GM12801 (cell line): ENCODE data around the gene MEIOSIN.

Source experiments
- CTCF ChIP-seq: IDR thresholded peaks from one replicate; pipeline ENCODE4 v1.5.1; 2011; ENCODE audit warnings: control low read depth; ENCODE audit not compliant: insufficient read length; ENCODE audit errors: extremely low read depth

The MEIOSIN gene

GRCh38 chr19:45782820-45783785 lies 49.9 kb downstream of the MEIOSIN start:
- TF ChIP-seq CTCF, result no peak

GRCh38 chr19:45784096-45784495 lies 50.9 kb downstream of the MEIOSIN start:
- TF ChIP-seq CTCF, result no peak

- TF ChIP-seq CTCF, result no peak
Measured at GRCh38 chr19:45785097-45785496, 51.9 kb downstream of the MEIOSIN start.

GRCh38 chr19:45785781-45786532 lies 52.7 kb downstream of the MEIOSIN start:
- no peak for TF ChIP-seq CTCF

GRCh38 chr19:45786533-45786894 lies 53.3 kb downstream of the MEIOSIN start:
- TF ChIP-seq CTCF, result no peak

GRCh38 chr19:45789035-45789786 lies 56.0 kb downstream of the MEIOSIN start:
- TF ChIP-seq CTCF, result no peak

- TF ChIP-seq CTCF, result no peak
Measured at GRCh38 chr19:45790942-45791341, 57.7 kb downstream of the MEIOSIN start.
